NCI-H82 (cell line): ENCODE measurements around the gene ASB11.
A peak's percentile ranks its signal among the peaks of the same experiment; 100 is the strongest.

Source experiments
- DNase-seq: peaks from one replicate; lab custom pipeline; 2025; lab: John Stamatoyannopoulos, UW

The ASB11 gene

GRCh38 chrX:15315509-15315908, at the start of gene ASB11:
Gene ASB11, minus strand, starts transcription at chrX:15315640. Its CDS starts 35 bp downstream, at chrX:15315605.
- DNase-seq = no peak

GRCh38 chrX:15359701-15360100, 44.3 kb upstream of the ASB11 start:
- no peak for DNase-seq

- no peak for DNase-seq
Observed at GRCh38 chrX:15358533-15358932, 43.1 kb upstream of the ASB11 start.

GRCh38 chrX:15356444-15356843, 41.0 kb upstream of the ASB11 start:
- DNase-seq = no peak

GRCh38 chrX:15350329-15350996, 35.0 kb upstream of the ASB11 start:
- DNase-seq = peak; percentile 82

GRCh38 chrX:15349046-15349445, 33.6 kb upstream of the ASB11 start:
- peak; percentile 91 for DNase-seq

- no peak for DNase-seq
Observed at GRCh38 chrX:15345976-15346375, 30.5 kb upstream of the ASB11 start.

- DNase-seq = no peak
Observed at GRCh38 chrX:15344106-15344505, 28.7 kb upstream of the ASB11 start.

GRCh38 chrX:15343075-15343476, 27.6 kb upstream of the ASB11 start:
- DNase-seq = no peak

GRCh38 chrX:15340867-15341266, 25.4 kb upstream of the ASB11 start:
- DNase-seq = peak; percentile 2

- peak; percentile 31 for DNase-seq
Observed at GRCh38 chrX:15336023-15336413, 20.6 kb upstream of the ASB11 start.

GRCh38 chrX:15335135-15336022, 19.9 kb upstream of the ASB11 start, which contains the start of gene PIGA:
Gene PIGA, minus strand, starts transcription at chrX:15335523. Its CDS starts 3,593 bp downstream, at chrX:15331930.
- peak; percentile 98 for DNase-seq

- DNase-seq = no peak
Observed at GRCh38 chrX:15334561-15334960, 19.1 kb upstream of the ASB11 start.

GRCh38 chrX:15328821-15329220, 13.4 kb upstream of the ASB11 start:
- DNase-seq = no peak

- DNase-seq = no peak
Observed at GRCh38 chrX:15328131-15328530, 12.7 kb upstream of the ASB11 start.

GRCh38 chrX:15322472-15322871, 7.0 kb upstream of the ASB11 start:
- DNase-seq = no peak

GRCh38 chrX:15322072-15322471, 6.6 kb upstream of the ASB11 start:
- DNase-seq = no peak

GRCh38 chrX:15321447-15321846, 6.0 kb upstream of the ASB11 start:
- DNase-seq = no peak

- DNase-seq = no peak
Observed at GRCh38 chrX:15320297-15320696, 4.9 kb upstream of the ASB11 start.

GRCh38 chrX:15319075-15319474, 3.6 kb upstream of the ASB11 start:
- no peak for DNase-seq

GRCh38 chrX:15314472-15314871, 968 bp downstream of the ASB11 start:
- DNase-seq = no peak

- no peak for DNase-seq
Observed at GRCh38 chrX:15311119-15311518, 4.3 kb downstream of the ASB11 start.

- no peak for DNase-seq
Observed at GRCh38 chrX:15310117-15310516, 5.3 kb downstream of the ASB11 start.
